ENCODE data around the gene ENAH.

DNA sequence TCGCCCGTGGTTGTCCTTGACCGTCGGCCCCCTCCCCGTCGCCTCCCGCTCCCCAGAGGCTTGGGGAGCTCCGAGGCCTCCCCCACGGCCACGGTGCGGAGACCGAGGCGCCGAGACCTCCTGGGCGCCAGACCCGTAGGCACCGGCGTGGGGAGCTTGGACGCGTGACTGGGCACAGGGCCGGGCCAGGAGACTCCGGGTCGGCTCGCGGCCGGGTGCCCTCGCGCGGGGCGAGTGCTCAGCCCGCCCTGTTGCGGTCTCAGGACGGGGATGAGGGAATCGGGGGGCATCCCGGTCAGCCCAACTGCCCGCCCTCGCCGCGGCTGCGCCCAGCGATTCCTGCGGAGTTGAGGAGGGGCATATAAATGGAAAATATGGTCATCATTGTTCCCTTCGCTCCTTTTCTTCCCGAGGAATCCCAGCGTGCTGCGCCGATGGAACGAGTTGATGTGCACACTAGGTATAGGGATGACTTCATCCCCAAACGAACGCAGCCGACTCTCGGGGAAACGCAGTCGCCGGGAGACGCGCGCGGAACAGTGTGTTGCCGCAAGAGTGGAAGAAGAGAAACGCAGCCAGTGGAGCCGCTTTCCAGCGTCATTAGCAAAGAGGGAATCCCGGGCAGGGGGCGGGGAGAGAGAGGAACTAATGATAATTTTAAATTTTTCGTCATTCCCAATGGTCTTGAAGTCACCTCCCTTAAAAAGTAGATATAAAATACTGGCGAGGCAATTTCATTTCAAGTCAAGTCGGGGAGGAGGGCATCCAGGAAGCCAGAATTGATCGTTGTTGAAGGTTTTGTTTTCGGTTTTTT lies 747 bp upstream of the ENAH start:
- TF ChIP-seq TAF1 (IDR thresholded peaks at IDR 0.05; ENCODE audit: low read depth) (no peak), TEAD4 (IDR thresholded peaks at IDR 0.05) (no peak), NFIC (IDR thresholded peaks at IDR 0.05) (no peak), YY1 (IDR thresholded peaks at IDR 0.05; ENCODE audit: low read depth) (no peak), ZBTB7A (IDR thresholded peaks at IDR 0.05; ENCODE audit: low read depth) (peak; percentile 72), EP300 (IDR thresholded peaks at IDR 0.05; ENCODE audit: borderline replicate concordance) (no peak)

All from Ishikawa (cell line).